GM21576 (cell line): ENCODE results near the gene PTH1R.
A peak's percentile ranks its signal among the peaks of the same experiment; 100 is the strongest.

Experiments
- ATAC-seq: cut with Tn5 transposase; IDR thresholded peaks from one replicate; pipeline ENCODE4 v1.9.1; 2021; ENCODE audit warnings: mild to moderate bottlenecking, moderate library complexity; ENCODE audit not compliant: unreplicated experiment

The PTH1R gene

DNA sequence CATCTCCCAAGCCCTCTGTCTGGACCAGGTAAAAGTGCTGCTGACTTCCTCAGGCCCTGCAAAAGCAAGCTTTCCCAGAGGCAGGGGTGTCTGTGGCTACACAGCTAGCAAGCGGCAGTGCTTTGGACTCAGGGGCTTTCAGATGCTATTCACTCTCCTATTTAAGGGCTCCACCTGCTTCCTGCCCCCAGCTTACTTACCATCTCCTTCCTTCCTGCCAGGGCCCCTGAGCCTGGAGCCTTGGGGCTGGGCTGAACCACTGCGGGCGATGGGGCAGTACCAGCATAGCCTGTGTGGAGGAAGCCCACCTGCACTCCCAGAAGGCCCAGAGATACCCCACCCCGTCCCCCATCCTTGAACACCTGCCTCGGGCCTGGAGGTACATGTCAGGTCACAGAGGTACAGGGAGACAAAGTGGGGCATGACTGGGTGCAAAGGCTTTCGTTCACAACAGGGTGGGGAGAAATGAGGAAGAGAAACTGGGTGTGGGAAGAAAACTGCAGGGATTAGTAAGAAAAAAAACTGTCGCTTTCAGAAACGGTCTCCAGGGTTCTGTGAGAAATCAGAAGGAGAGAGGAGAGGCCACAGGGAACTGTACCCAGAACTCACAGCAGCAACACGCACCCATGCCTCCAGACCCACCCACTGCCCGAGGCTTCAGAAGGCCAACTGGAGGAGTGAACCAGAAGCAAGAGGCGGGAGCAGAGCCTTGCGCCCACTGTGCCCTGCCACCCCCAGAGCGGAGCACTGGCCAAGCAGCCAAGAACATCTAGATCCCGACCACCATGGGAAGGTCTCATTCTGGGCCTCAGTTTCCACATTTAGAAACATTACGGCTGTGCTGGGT is 49.6 kb downstream of the PTH1R start:
- peak; percentile 45 for ATAC-seq

GRCh38 chr3:46927718-46928073 is 50.2 kb downstream of the PTH1R start:
- no peak for ATAC-seq

GRCh38 chr3:46928282-46928681 is 50.8 kb downstream of the PTH1R start:
- no peak for ATAC-seq

DNA sequence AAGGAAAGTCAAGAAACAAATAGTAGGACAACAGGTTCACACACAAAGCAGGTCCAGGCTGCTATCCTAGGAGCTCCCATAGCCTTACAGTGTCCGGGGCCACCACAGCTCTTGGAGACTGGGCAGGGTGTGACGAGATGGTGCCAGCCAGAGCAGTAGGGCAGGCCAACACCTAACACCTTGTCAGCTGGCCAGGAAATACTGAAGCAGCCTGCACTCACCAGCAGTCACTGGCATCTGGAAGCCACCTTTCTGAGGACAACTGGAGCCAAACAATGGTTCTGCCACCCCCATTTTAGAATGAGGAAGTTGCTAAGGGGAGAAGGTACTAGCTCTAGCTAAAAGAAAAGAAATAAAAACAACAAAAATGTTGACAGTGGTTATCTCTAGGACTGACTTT is 51.8 kb downstream of the PTH1R start:
- no peak for ATAC-seq

- no peak for ATAC-seq
Measured at GRCh38 chr3:46930166-46930944, 52.8 kb downstream of the PTH1R start.

DNA sequence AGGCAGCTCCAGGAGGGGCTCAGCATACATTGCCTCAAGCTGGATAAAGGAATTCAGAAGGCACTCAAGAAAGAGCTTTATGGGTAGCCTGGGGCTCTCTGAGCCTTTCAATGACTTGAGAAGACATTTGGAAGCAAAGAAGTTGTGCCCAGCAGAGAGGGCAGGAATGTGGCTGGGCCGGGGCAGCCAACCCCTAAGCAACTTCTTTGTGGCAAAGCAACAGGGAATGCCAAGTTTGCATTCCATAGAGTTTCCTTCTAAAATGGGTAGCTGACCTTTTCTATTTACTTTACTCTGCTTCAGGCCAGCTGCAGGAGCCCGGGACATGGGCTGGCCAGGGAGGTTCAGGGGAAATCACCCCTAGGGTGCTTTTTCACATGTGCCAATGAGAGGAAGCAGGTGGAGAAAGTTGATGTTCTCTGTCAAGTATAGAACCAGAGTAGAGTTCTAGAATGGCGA is 53.5 kb downstream of the PTH1R start:
- ATAC-seq, result no peak

- no peak for ATAC-seq
Measured at GRCh38 chr3:46931631-46932331, 54.3 kb downstream of the PTH1R start.

DNA sequence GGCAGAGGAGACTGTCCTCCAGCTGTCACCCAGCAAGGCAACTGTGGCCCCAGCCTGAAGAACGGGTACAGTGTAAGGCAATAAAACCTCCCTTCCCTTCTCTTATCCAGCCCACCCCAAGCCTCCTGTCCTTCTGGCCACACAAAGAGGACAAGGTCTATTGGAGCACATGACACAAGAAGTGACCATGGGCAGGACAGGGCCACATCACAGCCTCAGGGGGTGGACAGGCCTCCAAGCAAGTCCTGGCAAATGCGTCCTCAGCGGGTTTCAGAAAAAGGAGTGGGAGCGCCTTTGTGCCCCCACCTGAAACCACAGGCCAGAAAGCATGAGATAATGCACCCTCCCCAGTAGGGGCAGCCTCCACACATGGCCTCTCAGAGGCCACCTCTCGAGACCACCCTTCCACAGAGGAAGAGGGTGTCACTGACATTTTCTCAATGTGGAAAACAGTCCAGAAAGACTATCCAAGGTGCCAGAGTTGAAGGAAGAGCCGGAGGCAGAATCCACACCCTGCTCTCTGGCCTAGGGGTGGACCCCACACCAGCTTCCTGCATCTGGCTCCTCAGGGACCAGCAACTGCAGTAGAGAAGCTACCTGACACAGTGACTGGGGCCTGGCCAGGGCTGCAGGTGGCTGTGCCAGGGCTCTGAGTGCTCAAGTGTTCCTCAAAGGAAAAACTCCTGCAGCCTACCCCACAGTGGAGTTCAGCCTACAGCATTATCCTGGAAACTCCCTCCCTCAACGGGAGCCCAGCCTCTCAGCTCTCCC is 55.1 kb downstream of the PTH1R start:
- no peak for ATAC-seq

DNA sequence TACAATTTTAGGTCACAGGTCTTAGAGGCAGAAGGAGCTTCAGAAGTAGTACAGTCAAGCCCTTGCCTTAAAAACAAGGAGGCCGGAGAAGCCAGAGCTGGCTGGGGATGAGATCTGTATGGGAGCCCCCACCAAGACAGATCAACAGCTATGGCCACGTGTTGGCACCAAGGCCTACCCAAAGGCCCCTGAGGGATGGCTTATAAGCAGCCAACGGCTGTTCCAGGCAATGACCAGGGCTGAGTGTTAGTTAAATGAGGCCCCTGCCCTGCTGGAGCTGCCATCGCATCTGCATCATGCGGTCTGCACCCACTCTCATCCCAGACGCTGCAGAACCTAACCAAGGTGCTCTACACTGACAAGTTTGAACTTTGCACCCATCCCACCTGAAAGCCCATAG is 55.7 kb downstream of the PTH1R start:
- no peak for ATAC-seq

- no peak for ATAC-seq
Measured at GRCh38 chr3:46934072-46934471, 56.6 kb downstream of the PTH1R start.

GRCh38 chr3:46934498-46935167 is 57.1 kb downstream of the PTH1R start:
- ATAC-seq, result no peak

- no peak for ATAC-seq
Measured at GRCh38 chr3:46935168-46935858, 57.8 kb downstream of the PTH1R start.

GRCh38 chr3:46935989-46936558 is 58.6 kb downstream of the PTH1R start:
- no peak for ATAC-seq

DNA sequence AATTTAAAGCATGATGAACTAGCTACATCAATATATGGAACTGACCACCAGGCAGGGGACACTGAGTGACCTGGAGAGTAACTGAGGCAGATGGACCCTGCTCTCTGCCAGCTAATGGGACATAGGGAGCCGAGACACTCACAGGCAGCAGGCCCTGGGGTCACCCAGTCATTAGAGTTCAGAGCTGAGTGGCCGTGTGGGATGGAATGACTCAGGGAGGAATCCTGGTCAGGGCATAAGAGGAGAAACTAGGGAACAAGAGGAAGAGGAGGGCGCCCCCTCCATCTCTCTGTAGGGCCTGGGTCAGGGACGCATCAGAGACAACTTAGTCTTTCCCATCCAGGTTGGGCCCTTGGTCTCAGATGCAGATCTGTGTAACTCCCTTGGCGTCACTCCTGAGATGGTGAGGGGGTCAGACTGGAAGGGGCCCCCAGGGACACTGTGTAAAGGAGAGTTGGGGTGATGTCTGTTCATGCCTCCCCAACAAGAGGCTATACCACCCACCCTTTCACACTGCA is 59.3 kb downstream of the PTH1R start:
- ATAC-seq, result no peak

DNA sequence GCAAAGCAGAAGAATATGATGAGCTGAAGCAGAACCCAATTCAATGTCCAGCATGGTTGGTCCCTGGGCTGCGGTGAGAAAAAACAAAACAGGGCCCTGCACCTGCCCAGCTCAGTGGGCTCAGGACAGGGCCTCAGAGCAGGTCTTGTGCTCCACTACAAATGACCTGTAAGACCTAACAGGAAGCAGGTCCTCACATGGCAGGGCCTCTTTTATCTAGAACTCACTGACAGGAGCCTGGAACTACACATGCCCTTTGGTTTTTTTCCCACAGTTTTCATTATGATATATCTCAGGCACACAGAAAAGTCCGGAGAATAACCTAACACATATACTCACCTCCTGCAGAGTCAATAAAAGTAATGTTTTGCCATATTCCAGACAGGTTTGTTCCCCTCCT is 60.6 kb downstream of the PTH1R start:
- no peak for ATAC-seq

- no peak for ATAC-seq
Measured at GRCh38 chr3:46939578-46940445, 62.3 kb downstream of the PTH1R start.

DNA sequence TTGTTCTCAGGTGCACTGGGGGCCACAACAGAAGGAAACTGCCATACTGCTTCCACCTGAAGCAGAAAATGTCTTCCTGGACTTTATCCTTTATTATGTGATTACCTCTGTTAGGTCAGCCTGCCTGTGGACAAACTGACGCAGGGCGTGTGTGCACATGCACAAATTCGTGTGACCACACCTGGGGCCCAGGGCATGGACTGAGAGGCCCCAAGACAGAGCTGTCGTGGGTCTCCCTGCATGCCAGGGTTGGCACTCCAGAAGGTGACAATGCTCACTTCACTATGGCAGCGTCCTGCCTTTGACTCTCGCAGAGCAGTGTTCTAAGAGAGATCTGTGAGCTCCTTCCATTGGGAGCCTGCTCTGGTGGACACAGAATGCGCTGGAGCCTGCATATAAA is 64.6 kb downstream of the PTH1R start:
- ATAC-seq, result no peak
